Epithelial cell of proximal tubule (primary cell): ENCODE measurements around the gene PPFIA1. TPM values are rescaled to one million over a fixed set of nuclear protein-coding genes. Genes with fewer than 3 reads are reported as not detected.
A peak's percentile ranks its signal among the peaks of the same experiment; 100 is the strongest.

Source experiments
- DNase-seq: peaks from one replicate; pipeline ENCODE4 v3.0.0-alpha.2; 2011; ENCODE audit warnings: low read depth
- H3K4me3 ChIP-seq: 2 replicates; pipeline ENCODE4 v1.5.1; 2011; ENCODE audit warnings: low read depth, mild to moderate bottlenecking, low read length
- CTCF ChIP-seq: conservative IDR thresholded peaks from 2 replicates; pipeline ENCODE4 v1.5.1; 2012; ENCODE audit warnings: low read depth, mild to moderate bottlenecking, low read length
- total RNA-seq: library from RNA; depleted of rRNA; stranded (reverse); fragments of >200 nt; gene quantifications from 2 replicates; pipeline ENCODE4 v1.2.3, GENCODE V29; 2015

PPFIA1 gene
- total RNA-seq, 1 donor from 2014 or later = 18.0 TPM

- H3K4me3 ChIP-seq = peak within 1 kb of the TSS; percentile 60
- no peak for TF ChIP-seq CTCF
- peak; percentile 19 for DNase-seq
Measured at GRCh38 chr11:70397983-70398833, 127.7 kb downstream of the PPFIA1 start, which contains the start of gene CTTN. Gene CTTN, plus strand, starts transcription at chr11:70398529. Its CDS starts 8,769 bp downstream, at chr11:70407298.

GRCh38 chr11:70398834-70399680, 128.6 kb downstream of the PPFIA1 start:
- no peak for DNase-seq
- H3K4me3 ChIP-seq = peak overlapping the region; percentile 60
- TF ChIP-seq CTCF = no peak

GRCh38 chr11:70399681-70400112, 129.2 kb downstream of the PPFIA1 start:
- peak; percentile 63 for DNase-seq
- H3K4me3 ChIP-seq = peak overlapping the region; percentile 60
- TF ChIP-seq CTCF = no peak

GRCh38 chr11:70400643-70401042, 130.2 kb downstream of the PPFIA1 start:
- DNase-seq = no peak
- TF ChIP-seq CTCF = no peak
- peak overlapping the region; percentile 60 for H3K4me3 ChIP-seq

GRCh38 chr11:70402016-70402415, 131.5 kb downstream of the PPFIA1 start:
- H3K4me3 ChIP-seq = no peak overlapping the region
- DNase-seq = no peak
- no peak for TF ChIP-seq CTCF

- TF ChIP-seq CTCF = no peak
- no peak overlapping the region for H3K4me3 ChIP-seq
- no peak for DNase-seq
Measured at GRCh38 chr11:70402685-70403084, 132.2 kb downstream of the PPFIA1 start.
